H9 (cell line): ENCODE results near the gene SAMHD1. TPM values are rescaled to one million over a fixed set of nuclear protein-coding genes. Genes with fewer than 3 reads are reported as not detected.
A peak's percentile ranks its signal among the peaks of the same experiment; 100 is the strongest.

ENCODE experiments used
- DNase-seq: peaks from one replicate; pipeline ENCODE4 v3.0.0-alpha.2; 2017
- H2AFZ ChIP-seq: one replicate; pipeline ENCODE4 v1.6.1; 2013; ENCODE audit warnings: mild to moderate bottlenecking, low read length, control low read depth, moderate library complexity
- H2AK5ac ChIP-seq: 2 replicates; pipeline ENCODE4 v1.6.1; 2013; ENCODE audit warnings: low read length, control low read depth, mixed read lengths; ENCODE audit not compliant: insufficient read length
- H2BK120ac ChIP-seq: one replicate; pipeline ENCODE4 v1.6.1; 2013; ENCODE audit warnings: low read depth, mild to moderate bottlenecking, low read length, control low read depth, inconsistent platforms; ENCODE audit not compliant: poor library complexity, severe bottlenecking
- H2BK12ac ChIP-seq: 2 replicates; pipeline ENCODE4 v1.6.1; 2013; ENCODE audit warnings: low read length, control low read depth, mixed read lengths, low read depth; ENCODE audit not compliant: insufficient read length
- H2BK15ac ChIP-seq: 2 replicates; pipeline ENCODE4 v1.6.1; 2013; ENCODE audit warnings: low read depth, low read length, control low read depth
- H2BK20ac ChIP-seq: one replicate; pipeline ENCODE4 v1.6.1; 2013; ENCODE audit warnings: low read depth, mild to moderate bottlenecking, low read length, control low read depth, inconsistent platforms; ENCODE audit not compliant: poor library complexity, severe bottlenecking
- H2BK5ac ChIP-seq: 2 replicates; pipeline ENCODE4 v1.6.1; 2013; ENCODE audit warnings: low read length, control low read depth, mixed read lengths; ENCODE audit not compliant: insufficient read length
- H3K14ac ChIP-seq: 2 replicates; pipeline ENCODE4 v1.6.1; 2013; ENCODE audit warnings: low read length, control low read depth; ENCODE audit not compliant: insufficient read depth
- H3K18ac ChIP-seq: 2 replicates; pipeline ENCODE4 v1.6.1; 2013; ENCODE audit warnings: low read depth, mild to moderate bottlenecking, mixed read lengths, low read length, control low read depth; ENCODE audit not compliant: insufficient read length
- H3K23ac ChIP-seq: 2 replicates; pipeline ENCODE4 v1.6.1; 2013; ENCODE audit warnings: low read length, control low read depth, mixed read lengths, low read depth; ENCODE audit not compliant: insufficient read length
- H3K23me2 ChIP-seq: 2 replicates; pipeline ENCODE4 v1.6.1; 2013; ENCODE audit warnings: low read depth, mild to moderate bottlenecking, mixed read lengths, low read length, control low read depth; ENCODE audit not compliant: insufficient read length, poor library complexity, severe bottlenecking
- H3K27ac ChIP-seq: 2 replicates; pipeline ENCODE4 v1.5.1; 2013; ENCODE audit warnings: low read length, control low read depth, mixed read lengths, low read depth; ENCODE audit not compliant: insufficient read length
- H3K27me3 ChIP-seq: 2 replicates; pipeline ENCODE4 v1.6.1; 2013; ENCODE audit warnings: low read length, control low read depth, inconsistent platforms; ENCODE audit not compliant: insufficient read depth
- H3K4ac ChIP-seq: 2 replicates; pipeline ENCODE4 v1.6.1; 2013; ENCODE audit warnings: low read depth, mild to moderate bottlenecking, control low read depth, inconsistent platforms, low read length, moderate library complexity
- H3K4me1 ChIP-seq: 2 replicates; pipeline ENCODE4 v1.6.1; 2013; ENCODE audit warnings: low read length, control low read depth, inconsistent platforms; ENCODE audit not compliant: insufficient read depth
- H3K4me2 ChIP-seq: 2 replicates; pipeline ENCODE4 v1.6.1; 2013; ENCODE audit warnings: low read length, control low read depth, mixed read lengths; ENCODE audit not compliant: insufficient read length, insufficient read depth
- H3K56ac ChIP-seq: 2 replicates; pipeline ENCODE4 v1.6.1; 2013; ENCODE audit warnings: low read depth, mild to moderate bottlenecking, mixed read lengths, low read length, control low read depth; ENCODE audit not compliant: insufficient read length
- H3K79me1 ChIP-seq: 2 replicates; pipeline ENCODE4 v1.6.1; 2013; ENCODE audit warnings: low read depth, mild to moderate bottlenecking, moderate library complexity, low read length, control low read depth, inconsistent platforms; ENCODE audit not compliant: insufficient read depth, poor library complexity, severe bottlenecking
- H3K79me2 ChIP-seq: 2 replicates; pipeline ENCODE4 v1.6.1; 2013; ENCODE audit warnings: low read length, control low read depth, inconsistent platforms; ENCODE audit not compliant: insufficient read depth
- H3K9ac ChIP-seq: 2 replicates; pipeline ENCODE4 v1.6.1; 2013; ENCODE audit warnings: low read length, control low read depth, mixed read lengths; ENCODE audit not compliant: insufficient read length; ENCODE audit errors: extremely low read depth
- H3K9me3 ChIP-seq: one replicate; pipeline ENCODE4 v1.6.1; 2013; ENCODE audit warnings: low read depth, low read length, inconsistent platforms; ENCODE audit not compliant: control insufficient read depth
- H3T11ph ChIP-seq: one replicate; pipeline ENCODE4 v1.6.1; 2013; ENCODE audit warnings: mild to moderate bottlenecking, low read length, control low read depth, inconsistent platforms
- H4K20me1 ChIP-seq: one replicate; pipeline ENCODE4 v1.6.1; 2013; ENCODE audit not compliant: control insufficient read depth, insufficient read length, insufficient read depth
- H4K5ac ChIP-seq: 2 replicates; pipeline ENCODE4 v1.6.1; 2013; ENCODE audit warnings: low read depth, mild to moderate bottlenecking, mixed read lengths, low read length, control low read depth; ENCODE audit not compliant: insufficient read length
- H4K8ac ChIP-seq: replicated peaks from 2 replicates; pipeline ENCODE4 v1.6.1; 2013; ENCODE audit warnings: low read length, control low read depth, mixed read lengths, low read depth; ENCODE audit not compliant: insufficient read length
- H4K91ac ChIP-seq: 2 replicates; pipeline ENCODE4 v1.6.1; 2013; ENCODE audit warnings: low read depth, mild to moderate bottlenecking, moderate library complexity, mixed read lengths, low read length, control low read depth; ENCODE audit not compliant: insufficient read length
- H3K27ac Mint-ChIP-seq, 3 experiments: 2 replicates in 2 of 3; 3 replicates in 1 of 3; pipeline ENCODE4 v1.8.0; 2020 to 2021; ENCODE audit warnings: mixed read lengths in 3 of 3, mild to moderate bottlenecking in 1 of 3, moderate library complexity in 1 of 3
- H3K27me3 Mint-ChIP-seq: 2 replicates; pipeline ENCODE4 v1.8.0; 2021; ENCODE audit warnings: low read depth, mild to moderate bottlenecking, moderate library complexity, mixed read lengths
- H3K36me3 Mint-ChIP-seq, 3 experiments: 2 replicates in 2 of 3; 3 replicates in 1 of 3; pipeline ENCODE4 v1.8.0; 2020 to 2021; ENCODE audit warnings: low read depth in 3 of 3, mixed read lengths in 3 of 3; ENCODE audit not compliant: insufficient read depth in 1 of 3
- H3K4me1 Mint-ChIP-seq, 2 experiments: 2 replicates each; pipeline ENCODE4 v1.8.0; 2020; ENCODE audit warnings: mixed read lengths in 2 of 2
- H3K4me3 Mint-ChIP-seq, 2 experiments: 2 replicates in 1 of 2; 3 replicates in 1 of 2; pipeline ENCODE4 v1.8.0; 2020 to 2021; ENCODE audit warnings: mild to moderate bottlenecking in 2 of 2, mixed read lengths in 2 of 2, moderate library complexity in 1 of 2
- H3K9me3 Mint-ChIP-seq, 2 experiments: 2 replicates in 1 of 2; 3 replicates in 1 of 2; pipeline ENCODE4 v1.8.0; 2020; ENCODE audit warnings: mild to moderate bottlenecking in 2 of 2, mixed read lengths in 2 of 2, moderate library complexity in 1 of 2
- CTCF ChIP-seq: fragments of 200-600 bp; sonication (generic); conservative IDR thresholded peaks from 3 replicates; pipeline ENCODE4 v1.8.0; 2021; ENCODE audit warnings: antibody characterized with exemption, mild to moderate bottlenecking
- WGBS: extraction: QIAGEN DNeasy Blood & Tissue Kit; methylation state at CpG from one replicate; pipeline ENCODE4 v1.1.7; 2013; ENCODE audit warnings: missing lambda C conversion rate, low lambda C conversion rate, mixed read lengths; ENCODE audit not compliant: insufficient read length; ENCODE audit errors: extremely low coverage; 5-methylcytosine and 5-hydroxymethylcytosine counted together
- total RNA-seq: library from RNA; stranded (reverse); gene quantifications from 2 replicates; pipeline ENCODE4 v1.2.1, GENCODE V29; 2021

SAMHD1 gene
- total RNA-seq, 1 experiment from 2014 or later, result 53.1 TPM

GRCh38 chr20:36971103-36971502 is 19.6 kb upstream of the SAMHD1 start:
- Mint-ChIP-seq H3K27me3 (no peaks in the 10 kb centered on the region; the same call in 1 of the 2 replicates), H3K4me1 (peaks cover 20 to 21% of the 10 kb centered on the region in 2 experiments), H3K9me3 (peaks cover 3 to 8% of the 10 kb centered on the region in 2 experiments; a peak in 3 of 5 replicates), H3K27ac (peak overlapping the region in 1 of 3 experiments; percentile 54; a peak in 1 of 7 replicates), H3K36me3 (peaks cover 2 to 7% (median 4%) of the 10 kb centered on the region in 3 experiments; a peak in 3 of 7 replicates), H3K4me3 (no peak overlapping the region)
- H3K4me1 ChIP-seq, result no peaks in the 10 kb centered on the region; the same call in 1 of the 2 replicates
- H4K5ac ChIP-seq, result no peak overlapping the region
- H3K79me1 ChIP-seq, result no peaks in the 10 kb centered on the region
- no peak overlapping the region for H3K4me2 ChIP-seq
- H2BK120ac ChIP-seq, result no peak overlapping the region
- no peaks in the 10 kb centered on the region for H3K9me3 ChIP-seq
- no peak overlapping the region for H3T11ph ChIP-seq
- no peak overlapping the region for H2BK12ac ChIP-seq
- TF ChIP-seq CTCF, result no peak
- no peak overlapping the region for H2BK5ac ChIP-seq
- no peaks in the 10 kb centered on the region for H3K23me2 ChIP-seq
- no peak overlapping the region for H3K23ac ChIP-seq
- H2BK15ac ChIP-seq, result no peak overlapping the region
- no peak overlapping the region for H3K4ac ChIP-seq
- no peak overlapping the region for H3K56ac ChIP-seq
- H3K27me3 ChIP-seq, result no peaks in the 10 kb centered on the region
- H4K20me1 ChIP-seq, result no peaks in the 10 kb centered on the region
- no peaks in the 10 kb centered on the region for H3K79me2 ChIP-seq
- no peak overlapping the region for H2AK5ac ChIP-seq
- no peak overlapping the region for H3K18ac ChIP-seq
- H3K27ac ChIP-seq, result no peak overlapping the region
- no peak overlapping the region for H2AFZ ChIP-seq
- H3K9ac ChIP-seq, result no peak overlapping the region
- H2BK20ac ChIP-seq, result no peak overlapping the region
- H4K91ac ChIP-seq, result no peak overlapping the region
- no peak overlapping the region for H3K14ac ChIP-seq
- no peak for DNase-seq
- H4K8ac ChIP-seq, result no peak overlapping the region
- no CpG with 5 or more reads among the region's 1 CpG for WGBS
